BJ (cell line): ENCODE results near the gene FZD7. TPM values are rescaled to one million over a fixed set of nuclear protein-coding genes. Genes with fewer than 3 reads are reported as not detected.

ENCODE experiments used
- CTCF ChIA-PET: fragments of 350-600 bp; formaldehyde crosslinking; extraction: SDS; loops from one replicate; lab custom pipeline; 2021; ENCODE audit warnings: antibody characterized with exemption, inconsistent platforms; lab: Yijun Ruan, JAX
- POLR2A ChIA-PET: fragments of 300-600 bp; sonication (Branson Sonifier 250); formaldehyde crosslinking; extraction: SDS; loops from one replicate; lab custom pipeline; 2021; ENCODE audit warnings: antibody characterized with exemption; lab: Charles Lee
- DNase-seq: peaks from one replicate; pipeline ENCODE4 v3.0.0-alpha.2; 2011; ENCODE audit warnings: low read depth
- H3K27me3 ChIP-seq: 2 replicates; pipeline ENCODE4 v1.6.0; 2011; ENCODE audit warnings: low read length; ENCODE audit not compliant: control insufficient read depth, insufficient read depth
- H3K36me3 ChIP-seq: 2 replicates; pipeline ENCODE4 v1.5.1; 2011; ENCODE audit warnings: low read length; ENCODE audit not compliant: control insufficient read depth, insufficient read depth
- H3K4me3 ChIP-seq: 2 replicates; pipeline ENCODE4 v1.5.1; 2011; ENCODE audit warnings: low read depth, mild to moderate bottlenecking, control low read depth, low read length
- polyA plus RNA-seq: library from polyadenylated mRNA; depleted of rRNA; stranded (reverse); fragments of >200 nt; gene quantifications from 2 replicates; pipeline ENCODE4 v1.2.3, GENCODE V29; 2011
- TF ChIP-seq, protein P1 (sequence below): IDR thresholded peaks from 2 replicates; pipeline ENCODE4 v1.5.1; 2011; ENCODE audit warnings: low read depth, mild to moderate bottlenecking, control low read depth, inconsistent platforms, low read length, moderate library complexity; ENCODE audit not compliant: insufficient read depth

The FZD7 gene
- polyA plus RNA-seq, 1 experiment = 42.6 TPM

- CTCF ChIA-PET = interaction anchor here (1.5 kb wide), 1 partner anchor 138 kb away, joined by 3 read pairs; no protein-coding TSS in a partner anchor
- Histone ChIP-seq H3K4me3 (no peak overlapping the region), H3K27me3 (no peaks in the 10 kb centered on the region), H3K36me3 (peaks cover 14% of the 10 kb centered on the region)
- no peak for DNase-seq
- TF ChIP-seq, protein P1, sequence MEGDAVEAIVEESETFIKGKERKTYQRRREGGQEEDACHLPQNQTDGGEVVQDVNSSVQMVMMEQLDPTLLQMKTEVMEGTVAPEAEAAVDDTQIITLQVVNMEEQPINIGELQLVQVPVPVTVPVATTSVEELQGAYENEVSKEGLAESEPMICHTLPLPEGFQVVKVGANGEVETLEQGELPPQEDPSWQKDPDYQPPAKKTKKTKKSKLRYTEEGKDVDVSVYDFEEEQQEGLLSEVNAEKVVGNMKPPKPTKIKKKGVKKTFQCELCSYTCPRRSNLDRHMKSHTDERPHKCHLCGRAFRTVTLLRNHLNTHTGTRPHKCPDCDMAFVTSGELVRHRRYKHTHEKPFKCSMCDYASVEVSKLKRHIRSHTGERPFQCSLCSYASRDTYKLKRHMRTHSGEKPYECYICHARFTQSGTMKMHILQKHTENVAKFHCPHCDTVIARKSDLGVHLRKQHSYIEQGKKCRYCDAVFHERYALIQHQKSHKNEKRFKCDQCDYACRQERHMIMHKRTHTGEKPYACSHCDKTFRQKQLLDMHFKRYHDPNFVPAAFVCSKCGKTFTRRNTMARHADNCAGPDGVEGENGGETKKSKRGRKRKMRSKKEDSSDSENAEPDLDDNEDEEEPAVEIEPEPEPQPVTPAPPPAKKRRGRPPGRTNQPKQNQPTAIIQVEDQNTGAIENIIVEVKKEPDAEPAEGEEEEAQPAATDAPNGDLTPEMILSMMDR = no peak
- POLR2A ChIA-PET = interaction anchor here (0.6 kb wide), 1 partner anchor 24 kb away, joined by 3 read pairs; no protein-coding TSS in a partner anchor
Observed at GRCh38 chr2:202040079-202040844, 6.6 kb downstream of the FZD7 start.

- no peak overlapping the region for H3K4me3 ChIP-seq
- peaks cover 2% of the 10 kb centered on the region; the same call in 1 of the 2 replicates for H3K36me3 ChIP-seq
- TF ChIP-seq, protein P1 = no peak
- no peaks in the 10 kb centered on the region for H3K27me3 ChIP-seq
- CTCF ChIA-PET = interaction anchor here (0.9 to 1.7 kb wide), 2 partner anchors 12 to 62 kb away, joined by 3 to 4 read pairs; no protein-coding TSS in a partner anchor
- POLR2A ChIA-PET = no interaction called here
- no peak for DNase-seq
Observed at GRCh38 chr2:202042444-202042843, 8.8 kb downstream of the FZD7 start.

DNA sequence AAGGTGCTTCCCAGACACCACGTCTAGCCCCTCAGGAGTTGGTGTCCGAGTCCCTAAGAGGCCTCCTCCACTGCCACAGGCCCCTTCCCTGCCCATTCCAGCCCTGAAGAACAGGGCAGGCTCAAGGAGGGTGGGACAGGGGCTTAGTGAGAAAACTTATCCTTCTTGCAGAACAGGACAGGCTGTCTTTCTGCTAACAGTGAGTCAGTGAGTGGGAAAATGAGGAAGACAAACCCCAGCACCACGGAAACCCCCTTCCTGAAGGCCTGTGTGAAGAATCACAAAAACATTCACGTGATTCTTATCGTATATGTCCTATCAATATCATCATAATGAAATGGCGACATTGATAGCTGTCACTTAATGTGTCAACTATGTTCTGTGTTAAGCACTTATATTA, 9.8 kb downstream of the FZD7 start:
- DNase-seq = no peak
- Histone ChIP-seq H3K36me3 (peaks cover 2% of the 10 kb centered on the region; the same call in 1 of the 2 replicates), H3K27me3 (no peaks in the 10 kb centered on the region), H3K4me3 (no peak overlapping the region)
- TF ChIP-seq, protein P1 = no peak
- CTCF ChIA-PET = no interaction called here
- POLR2A ChIA-PET = interaction anchor here (0.6 kb wide), 1 partner anchor 72 kb away, joined by 3 read pairs; no protein-coding TSS in a partner anchor

GRCh38 chr2:202044777-202045176, 11.1 kb downstream of the FZD7 start:
- no peaks in the 10 kb centered on the region for H3K36me3 ChIP-seq
- TF ChIP-seq, protein P1 = no peak
- no peak overlapping the region for H3K4me3 ChIP-seq
- H3K27me3 ChIP-seq = no peaks in the 10 kb centered on the region
- POLR2A ChIA-PET = no interaction called here
- CTCF ChIA-PET = no interaction called here
- DNase-seq = no peak

DNA sequence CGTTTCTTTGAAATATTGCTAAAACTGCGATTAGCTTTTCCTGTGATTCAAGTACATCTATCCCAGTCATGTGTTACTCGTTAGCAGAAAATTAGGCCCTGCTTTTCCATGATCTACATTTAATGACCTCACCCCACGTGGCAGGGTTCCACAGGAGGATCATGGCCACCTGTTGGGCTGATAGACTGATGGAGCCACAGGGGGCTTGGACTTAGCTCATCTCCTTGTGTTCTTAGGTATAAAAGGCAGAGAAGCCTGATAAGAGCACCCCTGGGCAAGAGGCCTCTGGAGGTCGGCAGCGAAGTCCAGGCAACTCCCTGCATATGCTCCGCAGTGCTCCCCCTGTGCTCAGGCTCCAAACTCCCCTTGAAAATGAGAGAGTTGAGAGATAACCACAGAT, 12.9 kb downstream of the FZD7 start:
- no peak for DNase-seq
- CTCF ChIA-PET = no interaction called here
- POLR2A ChIA-PET = no interaction called here
- TF ChIP-seq, protein P1 = no peak
- Histone ChIP-seq H3K27me3 (no peaks in the 10 kb centered on the region), H3K4me3 (no peak overlapping the region), H3K36me3 (no peaks in the 10 kb centered on the region)
